Esophagus mucosa (tissue), 1 donor: ENCODE measurements around the gene DRG1. TPM values are rescaled to one million over a fixed set of nuclear protein-coding genes. Genes with fewer than 3 reads are reported as not detected.
"Not testable (repeated sequence)": the region's sequence is repeated elsewhere in the genome, so short reads cannot be mapped to it uniquely, and the experiment has no call there.

Experiments
- ATAC-seq: fragments of 200-7000 bp; cut with Tn5 transposase; one replicate; pipeline ENCODE4 v1.9.1; 2020
- total RNA-seq: library from RNA; stranded (reverse); gene quantifications from one replicate; pipeline ENCODE4 v1.2.4, GENCODE V29; 2023
- donor health status: DM: yes; HTN: yes; CAD: no.

DRG1 gene
- total RNA-seq, 1 donor from 2014 or later: 38.1 TPM

- no peak for ATAC-seq
These were observed 44.1 kb downstream of the DRG1 start for GRCh38 chr22:31443516-31443915.

GRCh38 chr22:31445642-31446041, 46.2 kb downstream of the DRG1 start:
- no peak for ATAC-seq

GRCh38 chr22:31446208-31446607, 46.8 kb downstream of the DRG1 start:
- no peak for ATAC-seq

DNA sequence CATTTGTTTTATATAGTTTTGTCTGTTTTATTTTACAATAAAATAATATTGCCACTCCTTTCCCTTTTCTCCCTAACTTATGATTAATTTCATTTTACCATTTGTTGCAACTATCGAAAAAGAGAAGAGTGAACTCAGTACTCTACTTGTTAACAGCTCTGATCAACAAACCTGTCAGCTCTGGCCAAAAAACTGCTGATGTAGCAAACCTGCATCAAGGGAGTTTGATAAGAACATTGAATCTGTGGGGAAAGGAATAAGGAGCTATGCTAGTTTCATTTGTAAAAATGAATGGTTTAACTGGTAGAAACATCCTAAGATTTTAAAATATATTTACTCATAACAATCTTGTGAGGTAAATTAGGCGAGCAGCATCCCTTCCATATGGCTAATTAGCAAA, 47.4 kb downstream of the DRG1 start:
- ATAC-seq: no peak

DNA sequence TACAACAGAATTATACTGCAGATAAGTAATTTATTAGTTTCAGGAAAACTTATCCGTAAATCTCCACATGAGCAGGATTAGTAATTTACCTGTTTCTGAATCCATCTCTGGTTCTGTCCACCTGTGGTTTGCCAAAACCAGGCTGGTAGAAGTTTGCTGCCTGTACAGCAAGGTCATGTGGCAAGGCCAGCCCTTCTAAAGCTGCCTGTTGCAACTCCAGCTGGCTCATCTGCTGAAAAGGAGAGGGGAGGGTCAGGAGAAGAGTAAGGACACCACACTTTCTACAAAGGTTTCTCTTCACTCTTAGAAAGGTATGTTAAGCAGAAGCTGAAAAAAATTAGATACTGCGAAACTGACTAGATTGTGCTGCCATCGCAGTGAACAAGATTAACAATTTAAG, 47.9 kb downstream of the DRG1 start:
- ATAC-seq: no peak

- no peak for ATAC-seq
These were observed 49.0 kb downstream of the DRG1 start for GRCh38 chr22:31448382-31448781.

DNA sequence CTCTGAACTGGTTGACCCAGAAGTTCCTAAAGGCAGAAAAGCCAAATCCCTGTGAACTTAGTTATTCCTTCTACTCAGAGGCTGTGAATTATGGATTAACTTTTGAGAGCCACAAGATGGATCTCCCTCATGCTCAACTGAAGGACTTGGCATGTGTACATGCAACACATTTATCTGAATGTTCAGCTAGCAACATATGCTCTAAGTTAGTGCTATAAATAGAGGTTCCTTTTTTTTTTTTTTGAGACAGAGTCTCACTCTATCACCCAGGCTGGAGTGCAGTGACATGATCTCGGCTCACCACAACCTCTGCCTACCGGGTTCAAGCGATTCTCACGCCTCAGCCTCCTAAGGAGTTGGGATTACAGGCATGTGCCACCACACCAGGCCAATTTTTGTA, 50.1 kb downstream of the DRG1 start:
- no peak for ATAC-seq

- peak; percentile 60 for ATAC-seq
These were observed 52.5 kb downstream of the DRG1 start for GRCh38 chr22:31451709-31452571.

DNA sequence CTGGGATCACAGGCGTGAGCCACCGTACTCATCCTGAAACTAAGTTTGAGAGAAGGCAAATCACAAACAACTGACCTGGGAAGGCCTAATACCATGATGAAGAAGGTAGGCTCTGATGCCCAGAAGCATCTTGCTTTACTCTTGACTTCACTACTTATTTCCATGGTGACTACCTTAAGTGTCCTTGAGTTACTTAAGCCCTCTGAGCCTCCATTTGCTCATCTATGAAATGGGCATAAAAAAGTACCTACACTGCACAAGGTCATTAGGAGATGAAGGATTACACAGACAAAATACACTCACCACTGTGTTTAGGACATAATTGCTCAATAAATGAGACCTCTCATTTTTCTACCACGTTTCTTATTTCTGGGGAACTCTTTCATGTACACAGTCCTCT, 62.3 kb downstream of the DRG1 start:
- ATAC-seq: no peak

DNA sequence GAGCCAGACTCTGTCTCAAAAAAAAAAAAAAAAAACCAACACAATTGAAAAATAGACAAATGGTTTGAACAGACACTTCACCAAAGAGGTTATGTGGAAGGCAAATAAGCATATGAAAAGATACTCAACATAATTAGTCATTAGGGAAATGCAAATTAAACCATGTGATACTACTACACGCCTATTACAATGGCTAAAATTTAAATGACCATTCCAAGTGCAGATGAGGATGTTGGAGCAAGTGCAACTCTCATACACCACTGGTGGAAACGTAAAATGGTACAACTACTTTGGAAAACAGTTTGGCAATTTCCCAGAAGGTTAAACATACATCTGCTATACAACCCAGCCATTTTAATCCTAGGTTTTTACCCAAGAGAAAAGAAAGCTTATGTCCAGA, 65.9 kb downstream of the DRG1 start:
- no peak for ATAC-seq

DNA sequence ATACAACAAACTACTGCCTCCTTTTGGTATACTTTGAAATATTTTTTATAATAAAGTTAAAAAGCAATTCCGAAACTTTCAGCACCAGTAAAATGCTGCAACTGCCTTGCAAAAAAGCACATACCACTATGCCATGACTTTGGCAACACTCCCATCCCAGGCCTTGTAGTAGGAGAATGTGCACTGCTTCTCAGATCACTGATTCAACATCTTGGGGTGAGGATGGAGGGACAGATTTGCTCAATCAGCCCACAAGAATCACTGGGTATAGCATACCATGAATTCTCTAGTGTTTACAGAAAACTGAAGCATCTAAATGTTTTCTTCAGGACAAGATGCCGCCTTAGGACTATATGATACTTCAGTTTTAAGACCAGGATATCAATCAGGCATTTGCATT, 75.3 kb downstream of the DRG1 start:
- ATAC-seq: no peak

- ATAC-seq: no peak
These were observed 76.4 kb downstream of the DRG1 start for GRCh38 chr22:31475800-31476199.

DNA sequence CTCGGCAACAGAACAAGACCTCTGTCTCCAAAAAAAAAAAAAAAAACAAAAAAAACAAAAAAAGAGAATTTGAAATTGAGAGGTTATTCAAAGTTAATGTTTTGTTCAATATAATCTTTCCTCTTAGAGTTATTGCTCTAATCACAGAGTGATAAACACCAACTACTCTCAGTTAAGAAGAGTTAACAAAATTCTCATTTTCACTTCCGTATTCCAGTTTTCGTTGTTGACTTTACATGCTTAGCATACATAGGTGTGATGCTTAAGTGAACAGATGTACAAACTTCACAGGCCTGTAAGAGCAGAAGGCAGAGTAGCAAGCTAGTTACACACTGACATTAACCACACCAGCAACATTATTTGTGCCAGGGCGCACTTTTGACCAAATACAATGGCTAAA, 77.9 kb downstream of the DRG1 start:
- peak; percentile 20 for ATAC-seq

DNA sequence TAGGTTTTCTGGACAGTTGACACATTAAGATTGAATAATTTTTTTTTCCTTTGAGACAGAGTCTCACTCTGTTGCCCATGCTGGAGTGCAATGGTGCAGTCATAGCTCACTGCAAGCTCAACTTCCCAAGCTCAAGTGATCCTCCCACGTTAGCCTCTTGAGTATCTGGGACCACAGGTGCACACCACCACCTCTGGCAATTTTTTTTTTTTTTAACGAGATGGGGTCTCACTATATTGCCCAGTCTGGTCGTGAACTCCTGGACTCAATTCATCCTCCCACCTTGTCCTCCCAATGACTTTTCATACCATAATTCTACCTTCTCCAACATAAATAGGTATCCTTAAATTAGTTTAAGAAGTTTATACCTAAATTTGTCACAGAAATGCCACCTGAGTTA, 81.7 kb downstream of the DRG1 start:
- no peak for ATAC-seq

DNA sequence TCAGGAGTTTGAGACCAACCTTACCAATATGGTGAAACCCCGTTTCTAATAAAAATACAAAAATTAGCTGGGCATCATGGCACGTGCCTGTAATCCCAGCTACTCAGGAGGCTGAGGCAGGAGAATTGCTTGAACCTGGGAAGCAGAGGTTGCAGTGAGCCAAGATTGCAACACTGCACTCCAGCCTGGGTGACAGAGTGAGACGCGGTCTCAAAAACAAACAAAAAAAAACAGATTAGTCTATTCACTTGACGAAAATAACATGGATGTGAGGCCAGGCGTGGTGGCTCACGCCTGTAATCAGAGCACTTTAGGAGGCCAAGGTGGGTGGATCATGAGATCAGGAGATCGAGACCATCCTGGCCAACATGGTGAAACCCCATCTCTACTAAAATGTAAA, 83.1 kb downstream of the DRG1 start:
- not testable (repeated sequence) for ATAC-seq

Other genes with a start within 250 kb of the DRG1 start
- 23.4 TPM for gene RNF185, start 239.4 kb upstream of the DRG1 start, total RNA-seq
- gene LIMK2, start 187.3 kb upstream of the DRG1 start, total RNA-seq: 88.0 TPM
- 5.8 TPM for gene PIK3IP1, start 107.1 kb upstream of the DRG1 start, total RNA-seq
- gene PATZ1, start 53.3 kb upstream of the DRG1 start, total RNA-seq: 6.2 TPM
- 19.0 TPM for gene EIF4ENIF1, start 90.2 kb downstream of the DRG1 start, total RNA-seq
- gene SFI1, start 96.9 kb downstream of the DRG1 start, total RNA-seq: 12.5 TPM